GM12864 (cell line): ENCODE measurements around the gene RABAC1.

Experiments used
- DNase-seq: peaks from one replicate; pipeline ENCODE4 v3.0.0-alpha.2; 2011; ENCODE audit warnings: low read depth
- H3K4me3 ChIP-seq: 2 replicates; pipeline ENCODE4 v1.5.1; 2011; ENCODE audit warnings: mild to moderate bottlenecking, low read depth, low read length, control low read depth
- TF ChIP-seq, protein P1 (sequence below): IDR thresholded peaks from 2 replicates; pipeline ENCODE4 v1.5.1; 2011; ENCODE audit warnings: low read depth, mild to moderate bottlenecking, moderate library complexity, low read length, control low read depth, inconsistent platforms; ENCODE audit errors: missing control alignments

RABAC1 gene

GRCh38 chr19:41959056-41960053, at the start of gene RABAC1:
RABAC1 (minus strand) TSS chr19:41959321; CDS start chr19:41959292, 29 bp downstream.
- H3K4me3 ChIP-seq: peak within 1 kb of the TSS; percentile 77
- TF ChIP-seq, protein P1, sequence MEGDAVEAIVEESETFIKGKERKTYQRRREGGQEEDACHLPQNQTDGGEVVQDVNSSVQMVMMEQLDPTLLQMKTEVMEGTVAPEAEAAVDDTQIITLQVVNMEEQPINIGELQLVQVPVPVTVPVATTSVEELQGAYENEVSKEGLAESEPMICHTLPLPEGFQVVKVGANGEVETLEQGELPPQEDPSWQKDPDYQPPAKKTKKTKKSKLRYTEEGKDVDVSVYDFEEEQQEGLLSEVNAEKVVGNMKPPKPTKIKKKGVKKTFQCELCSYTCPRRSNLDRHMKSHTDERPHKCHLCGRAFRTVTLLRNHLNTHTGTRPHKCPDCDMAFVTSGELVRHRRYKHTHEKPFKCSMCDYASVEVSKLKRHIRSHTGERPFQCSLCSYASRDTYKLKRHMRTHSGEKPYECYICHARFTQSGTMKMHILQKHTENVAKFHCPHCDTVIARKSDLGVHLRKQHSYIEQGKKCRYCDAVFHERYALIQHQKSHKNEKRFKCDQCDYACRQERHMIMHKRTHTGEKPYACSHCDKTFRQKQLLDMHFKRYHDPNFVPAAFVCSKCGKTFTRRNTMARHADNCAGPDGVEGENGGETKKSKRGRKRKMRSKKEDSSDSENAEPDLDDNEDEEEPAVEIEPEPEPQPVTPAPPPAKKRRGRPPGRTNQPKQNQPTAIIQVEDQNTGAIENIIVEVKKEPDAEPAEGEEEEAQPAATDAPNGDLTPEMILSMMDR: peak; percentile 49
- peak; percentile 65 for DNase-seq

DNA sequence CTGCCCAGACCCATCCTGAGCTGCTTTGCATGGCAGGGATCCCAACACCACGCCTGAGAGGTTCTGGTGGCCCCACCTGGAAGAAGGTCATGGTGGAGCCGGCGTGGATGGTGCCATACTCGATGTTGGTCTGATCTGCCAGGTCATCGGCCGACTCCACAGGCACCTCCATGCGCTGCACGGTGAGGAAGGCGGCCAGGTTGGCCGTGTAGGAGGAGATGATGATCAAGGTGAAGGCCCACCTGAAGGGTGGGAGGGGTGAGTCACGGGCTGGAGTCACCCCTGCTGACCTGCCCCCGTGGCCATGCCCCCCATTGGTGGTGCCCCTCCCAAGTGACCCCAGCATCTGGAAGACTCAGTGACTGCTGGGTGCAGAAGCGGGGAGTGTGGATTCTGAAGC, 47.4 kb upstream of the RABAC1 start:
- TF ChIP-seq, protein P1: no peak
- DNase-seq: no peak
- no peak overlapping the region for H3K4me3 ChIP-seq

- TF ChIP-seq, protein P1: no peak
- no peak overlapping the region for H3K4me3 ChIP-seq
- DNase-seq: no peak
These were observed 46.4 kb upstream of the RABAC1 start for GRCh38 chr19:42005504-42005903.

- TF ChIP-seq, protein P1: no peak
- no peak overlapping the region for H3K4me3 ChIP-seq
- no peak for DNase-seq
These were observed 44.6 kb upstream of the RABAC1 start for GRCh38 chr19:42003506-42004294.

DNA sequence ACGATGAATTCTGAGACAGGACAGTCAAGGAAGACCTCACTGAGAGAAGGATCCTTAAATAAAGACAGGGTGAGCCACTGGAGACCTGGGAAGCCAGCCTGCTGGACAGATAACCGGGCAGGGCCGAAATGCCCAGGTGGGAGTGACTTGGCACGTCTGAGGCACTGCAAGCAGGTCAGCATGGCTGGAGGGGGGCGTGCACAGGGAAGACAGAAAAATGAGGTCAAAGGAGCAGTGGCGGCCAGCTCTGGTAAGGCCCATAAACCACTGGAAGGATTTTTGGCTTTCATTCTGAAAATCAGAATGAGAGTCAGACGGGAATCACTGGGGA, 40.7 kb upstream of the RABAC1 start:
- TF ChIP-seq, protein P1: no peak
- no peak overlapping the region for H3K4me3 ChIP-seq
- no peak for DNase-seq

DNA sequence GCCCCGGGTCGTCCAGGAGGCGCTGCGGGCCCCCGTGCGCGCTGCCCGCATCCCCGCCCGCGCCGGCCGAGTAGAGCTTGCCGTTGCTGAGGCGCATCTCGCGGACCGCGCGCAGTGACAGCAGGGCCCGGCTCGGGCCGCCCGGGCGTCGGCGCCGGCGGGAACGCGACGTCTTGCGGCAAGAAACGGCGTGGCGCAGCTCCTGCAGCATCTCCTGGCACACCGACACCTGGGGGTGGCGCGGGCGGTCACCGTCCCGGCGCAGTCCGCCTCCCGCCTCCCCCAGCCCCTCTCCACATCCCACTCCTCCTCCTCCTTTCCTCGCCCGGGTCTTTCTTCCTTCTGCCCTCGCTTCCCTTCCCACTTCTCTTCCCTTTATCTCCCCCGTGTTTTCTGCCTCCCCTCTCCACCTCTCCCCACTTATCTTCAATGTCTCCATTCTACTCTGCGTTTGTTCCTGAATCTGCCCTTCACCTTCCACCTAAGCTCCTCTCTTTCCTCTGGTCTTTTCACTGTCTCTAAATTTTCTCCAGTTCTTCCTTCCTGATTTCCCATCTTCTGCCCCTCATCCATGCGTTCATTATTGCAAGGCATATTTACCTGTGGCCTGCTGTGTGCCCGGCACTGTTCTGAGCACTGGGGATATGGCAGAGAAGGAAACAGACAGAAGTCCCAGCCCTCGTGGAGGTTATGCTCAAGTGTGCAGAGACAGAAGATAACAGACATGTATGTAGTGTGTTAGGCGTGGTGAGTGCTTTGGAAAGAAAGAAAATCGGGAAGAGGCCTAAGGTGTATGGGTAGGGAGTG, 40.2 kb upstream of the RABAC1 start:
- no peak overlapping the region for H3K4me3 ChIP-seq
- TF ChIP-seq, protein P1: no peak
- DNase-seq: no peak
